ENCODE data around the gene DNAI2.
"Not testable (repeated sequence)": the region's sequence is repeated elsewhere in the genome, so short reads cannot be mapped to it uniquely, and the experiment has no call there.

The DNAI2 gene

DNA sequence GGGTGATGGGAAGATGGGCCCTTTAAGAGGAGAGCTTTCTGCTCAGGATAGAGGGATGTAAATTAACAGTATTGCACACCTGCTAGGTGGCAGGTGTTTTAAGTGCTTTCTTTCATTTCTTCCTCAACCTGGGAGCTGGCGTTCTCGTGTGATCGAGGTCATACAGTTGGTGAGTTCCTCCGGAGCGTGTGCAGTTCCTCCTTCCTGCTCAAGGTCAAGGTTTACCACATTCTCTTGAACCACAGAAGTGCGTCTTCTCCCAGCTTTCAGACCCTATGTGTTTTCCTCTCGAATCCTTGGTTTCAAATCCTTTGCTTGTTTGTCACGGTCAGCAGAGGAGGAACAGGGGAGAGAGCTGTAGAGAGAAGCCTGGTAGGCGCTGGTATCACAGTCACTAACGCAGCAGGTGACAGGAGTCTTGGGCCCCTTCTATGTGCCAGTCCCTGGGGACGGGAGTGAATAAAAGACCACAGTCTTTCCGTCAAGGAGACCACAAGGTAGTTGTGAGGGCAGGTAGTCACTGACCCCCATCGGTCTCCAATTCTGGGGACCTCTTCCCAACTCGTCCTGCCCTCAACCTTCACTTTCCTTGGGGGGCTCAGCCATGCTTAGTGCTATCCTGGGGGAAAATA, 791 bp downstream of the DNAI2 start:
- DNase-seq (ENCODE audit: low spot score) = no peak

DNA sequence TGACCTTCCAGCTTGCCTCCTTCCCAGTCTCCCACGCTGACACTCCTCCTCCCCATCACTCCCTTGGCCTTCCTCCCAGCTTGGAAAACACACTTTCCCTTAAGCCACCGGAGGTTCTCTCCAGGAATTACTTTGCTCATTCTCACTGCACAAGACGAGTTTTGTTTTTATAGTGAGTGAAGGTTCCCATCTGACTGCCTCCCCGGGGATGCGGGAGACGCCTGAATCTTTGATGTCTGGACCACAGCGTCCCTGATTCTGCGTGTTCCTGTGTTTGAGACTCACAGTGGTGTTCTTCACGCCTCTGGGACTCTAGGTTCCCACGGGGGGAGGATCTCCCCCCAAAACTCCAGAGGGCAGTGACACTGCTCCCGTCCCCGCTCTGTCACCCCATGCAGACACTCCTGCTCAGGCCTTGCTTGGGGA, 2.0 kb downstream of the DNAI2 start:
- no peak for DNase-seq (ENCODE audit: low spot score)

DNA sequence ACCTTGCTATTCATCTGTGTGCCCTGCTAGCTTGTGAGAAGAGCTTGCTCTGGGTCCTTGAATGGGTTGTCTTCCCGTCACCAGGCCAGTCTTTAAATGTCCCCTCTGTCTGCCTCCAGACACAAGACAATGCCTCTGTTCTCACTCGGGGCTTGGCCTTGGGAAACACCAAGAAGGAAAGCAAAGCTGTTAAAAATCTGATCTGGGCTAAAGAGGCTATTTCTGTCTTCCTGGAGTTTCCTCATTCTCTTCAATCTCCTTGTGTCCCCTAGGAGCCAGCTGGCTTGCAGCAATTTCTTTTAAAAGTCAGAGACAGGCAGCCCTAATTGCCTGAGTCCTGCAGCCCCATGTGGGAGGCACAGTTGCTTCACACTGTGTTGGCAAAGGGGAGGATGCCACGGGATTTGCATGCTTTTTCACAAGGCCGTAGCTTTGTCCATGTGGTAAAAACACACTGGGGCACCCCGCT, 2.5 kb downstream of the DNAI2 start:
- DNase-seq (ENCODE audit: low spot score) = no peak

DNA sequence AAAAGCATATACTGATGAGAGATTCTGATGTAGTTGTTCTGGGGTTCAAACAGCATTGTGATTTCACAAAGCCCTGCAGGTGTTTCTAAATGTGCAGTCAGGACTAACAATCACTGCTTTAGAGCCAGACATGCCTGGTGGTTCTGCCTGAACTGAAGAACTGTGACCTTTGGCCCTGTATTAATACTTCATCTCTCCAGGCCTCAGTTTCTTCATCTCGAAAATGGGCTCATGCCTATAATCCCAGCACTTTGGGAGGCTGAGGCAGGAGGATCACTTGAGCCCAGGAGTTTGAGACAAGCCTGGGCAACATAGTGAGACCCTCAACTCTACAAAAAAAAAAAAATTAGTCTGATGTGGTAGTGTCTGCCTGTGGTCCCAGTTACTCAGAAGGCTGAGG, 3.9 kb downstream of the DNAI2 start:
- no peak for DNase-seq (ENCODE audit: low spot score)

DNA sequence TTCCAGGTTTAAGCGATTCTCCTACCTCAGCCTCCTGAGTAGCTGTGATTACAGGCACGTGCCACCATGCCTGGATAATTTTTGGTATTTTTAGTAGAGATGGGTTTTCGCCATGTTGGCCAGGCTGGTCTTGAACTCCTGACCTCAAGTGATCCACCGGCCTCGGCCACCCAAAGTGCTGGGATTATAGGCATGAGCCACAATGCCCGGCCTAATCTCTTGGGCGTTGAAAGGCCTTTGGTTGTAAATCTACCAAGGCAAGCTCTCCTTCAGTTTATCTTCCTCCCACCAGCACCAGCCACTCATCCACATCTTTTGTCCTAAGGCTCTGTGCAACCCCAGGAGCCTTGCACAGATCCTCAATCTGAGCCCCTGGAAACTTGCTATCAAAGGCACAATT, 5.6 kb downstream of the DNAI2 start:
- DNase-seq (ENCODE audit: low spot score) = not testable (repeated sequence)

DNA sequence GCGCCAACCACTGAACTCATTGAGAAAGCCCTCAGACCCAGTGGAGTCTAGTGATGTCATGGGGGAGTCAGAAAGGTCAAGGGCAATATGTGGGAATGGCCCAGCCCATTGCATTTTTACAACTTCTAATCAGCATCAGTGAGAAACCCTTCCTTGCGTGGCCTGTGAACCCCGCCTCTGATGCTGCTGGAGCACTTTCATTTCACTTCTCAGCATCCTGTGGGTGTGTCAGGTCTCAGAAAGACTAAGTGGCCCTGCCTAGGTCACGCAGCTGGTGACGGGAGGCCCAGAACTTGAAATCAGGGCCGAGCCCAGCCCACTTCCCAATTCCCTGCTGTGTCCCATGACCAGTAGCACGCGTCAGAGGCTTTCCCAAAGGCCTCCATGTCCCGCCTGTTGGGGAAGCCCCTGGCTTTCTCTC, 6.1 kb downstream of the DNAI2 start:
- no peak for DNase-seq (ENCODE audit: low spot score)

DNA sequence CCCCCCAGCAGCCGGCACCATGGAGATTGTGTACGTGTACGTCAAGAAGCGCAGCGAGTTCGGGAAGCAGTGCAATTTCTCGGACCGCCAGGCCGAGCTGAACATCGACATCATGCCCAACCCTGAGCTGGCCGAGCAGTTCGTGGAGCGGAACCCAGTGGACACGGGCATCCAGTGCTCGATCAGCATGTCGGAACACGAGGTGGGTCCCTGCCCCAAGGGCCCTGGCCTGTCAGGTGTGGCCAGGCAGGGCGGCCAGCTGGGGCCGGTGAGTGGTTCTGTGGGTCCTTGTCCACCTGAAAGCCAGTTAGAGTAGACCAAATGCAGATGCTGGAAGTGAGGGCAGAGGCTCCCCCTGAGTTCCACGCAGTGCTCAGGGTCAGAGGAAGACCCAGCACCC, 7.8 kb downstream of the DNAI2 start:
- no peak for DNase-seq (ENCODE audit: low spot score)

DNA sequence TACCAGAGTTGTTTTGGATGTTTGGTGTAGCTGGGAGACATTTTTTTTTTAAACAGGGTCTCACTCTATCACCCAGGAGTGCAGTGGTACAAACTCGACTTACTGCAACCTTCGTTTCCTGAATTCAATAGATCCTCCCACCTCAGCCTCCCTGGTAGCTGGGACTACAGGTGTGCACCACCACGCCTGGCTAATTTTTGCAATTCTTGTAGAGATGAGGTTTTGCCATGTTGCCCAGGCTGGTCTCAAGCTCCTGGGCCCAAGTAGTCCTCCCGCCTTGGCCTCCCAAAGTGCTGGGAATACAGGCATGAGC, 8.2 kb downstream of the DNAI2 start:
- not testable (repeated sequence) for DNase-seq (ENCODE audit: low spot score)

DNA sequence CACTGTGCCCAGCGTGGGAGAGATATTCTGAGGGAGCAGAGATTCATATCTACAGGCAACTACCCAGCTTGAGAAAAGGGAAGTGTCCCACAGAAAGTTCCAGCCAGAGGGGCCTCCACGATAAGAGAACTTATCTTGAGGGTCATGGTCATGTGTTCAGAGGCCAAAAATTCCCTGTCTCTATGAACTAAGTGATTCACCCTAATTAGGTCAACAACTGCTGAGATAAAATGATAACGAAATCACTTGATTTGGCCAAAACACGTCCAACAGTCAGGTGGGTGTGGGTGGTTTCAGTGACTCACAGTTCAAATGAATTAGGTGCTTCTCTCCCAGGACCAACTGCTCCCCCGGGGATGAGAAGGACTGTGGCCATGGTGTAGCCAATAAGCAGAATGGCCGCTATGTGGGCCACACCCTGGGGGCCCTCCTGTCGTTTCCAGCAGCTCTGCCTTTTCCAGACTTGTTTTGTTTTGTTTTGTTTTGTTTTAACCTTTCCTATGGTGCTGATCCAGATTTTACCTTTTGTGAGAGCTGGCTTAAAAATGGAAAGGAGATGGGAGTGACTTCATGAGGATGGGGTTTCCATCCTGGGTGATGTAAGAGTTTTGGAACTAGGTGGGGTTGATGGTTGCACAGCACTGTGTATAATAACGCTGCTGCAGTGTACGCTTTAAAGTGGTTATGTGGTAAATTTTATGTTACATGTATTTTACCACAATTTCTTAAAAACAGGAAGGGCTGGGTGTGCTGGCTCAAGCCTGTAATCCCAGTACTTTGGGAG, 8.7 kb downstream of the DNAI2 start:
- DNase-seq (ENCODE audit: low spot score) = no peak

DNA sequence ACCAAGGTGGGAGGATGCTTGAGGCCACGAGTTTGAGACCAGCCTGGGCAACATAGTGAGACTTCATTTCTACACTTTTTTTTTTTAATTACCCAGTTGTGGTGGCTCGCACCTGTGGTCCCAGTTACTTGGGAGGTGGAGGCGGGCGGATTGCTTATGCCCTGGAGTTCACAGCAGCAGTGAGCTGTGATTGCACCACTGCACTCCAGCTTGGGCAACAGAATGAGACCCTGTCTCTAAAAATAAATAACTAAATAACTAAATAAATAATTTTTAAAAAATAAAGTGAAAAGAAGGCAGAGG, 9.3 kb downstream of the DNAI2 start:
- no peak for DNase-seq (ENCODE audit: low spot score)

DNA sequence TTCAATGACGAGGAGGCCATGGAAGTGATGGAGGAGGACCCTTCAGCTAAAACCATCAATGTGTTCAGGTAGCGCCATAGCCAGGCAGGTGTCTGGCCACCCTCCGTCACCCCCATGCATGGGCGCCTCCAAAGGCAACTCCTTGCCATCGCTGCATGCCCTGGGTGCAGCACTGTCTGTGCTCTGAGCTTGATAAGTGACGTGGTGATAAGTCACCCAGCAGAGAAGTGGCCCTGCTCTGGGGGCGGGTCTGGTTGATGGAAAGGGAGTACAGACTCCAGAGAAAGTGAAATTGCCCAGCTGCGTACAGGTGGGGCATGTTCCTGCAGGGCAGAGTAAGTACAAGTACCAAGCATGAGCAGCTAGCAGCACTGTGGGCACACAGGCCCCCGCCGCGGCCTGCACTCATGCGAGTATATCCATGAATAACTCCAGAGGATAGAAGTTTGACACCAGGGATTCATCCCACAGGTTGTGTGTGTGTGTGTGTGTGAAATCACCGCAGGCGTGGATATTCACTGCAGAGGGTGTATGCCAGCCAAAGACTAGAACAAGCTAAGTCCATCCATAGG, 13.1 kb downstream of the DNAI2 start:
- no peak for DNase-seq (ENCODE audit: low spot score)

DNA sequence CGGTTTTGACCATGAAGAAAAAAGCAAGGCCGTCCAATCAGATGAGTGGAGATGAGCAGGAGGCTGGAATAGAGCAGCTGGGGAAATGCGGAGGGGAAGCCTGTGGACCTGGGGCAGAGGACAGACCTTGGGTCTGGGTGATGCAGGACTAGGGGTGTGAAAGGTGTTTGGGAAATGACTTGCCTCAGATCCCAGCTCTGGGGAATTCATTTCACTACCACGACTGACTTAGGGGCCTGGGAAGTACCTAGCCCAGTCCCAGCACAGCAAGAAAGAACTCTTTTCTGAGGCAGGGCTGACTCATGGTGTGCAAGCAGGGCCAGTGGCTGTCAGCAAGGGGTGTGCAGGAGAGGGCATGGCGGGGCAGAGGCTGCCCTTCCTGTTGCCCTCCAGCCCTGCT, 14.8 kb downstream of the DNAI2 start:
- no peak for DNase-seq (ENCODE audit: low spot score)

DNA sequence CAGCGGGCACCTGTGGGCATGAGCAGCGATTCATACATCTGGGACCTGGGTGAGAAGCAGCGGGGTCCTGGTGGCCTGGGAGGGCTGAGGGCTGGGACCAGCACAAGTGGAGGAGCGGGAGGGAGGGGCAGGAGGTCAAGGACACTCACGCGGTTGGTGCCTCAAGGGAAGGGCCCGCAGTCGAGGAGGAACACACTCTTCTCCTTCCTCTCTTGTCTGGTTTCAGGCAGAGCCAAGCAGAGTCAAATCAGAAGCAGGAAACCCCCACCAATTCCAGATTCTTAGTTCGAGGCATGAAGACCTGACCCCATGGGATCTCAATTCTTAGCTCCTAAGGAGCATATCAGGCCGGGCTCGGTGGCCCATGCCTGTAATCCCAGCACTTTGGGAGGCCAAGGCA, 15.7 kb downstream of the DNAI2 start:
- DNase-seq (ENCODE audit: low spot score) = no peak

DNA sequence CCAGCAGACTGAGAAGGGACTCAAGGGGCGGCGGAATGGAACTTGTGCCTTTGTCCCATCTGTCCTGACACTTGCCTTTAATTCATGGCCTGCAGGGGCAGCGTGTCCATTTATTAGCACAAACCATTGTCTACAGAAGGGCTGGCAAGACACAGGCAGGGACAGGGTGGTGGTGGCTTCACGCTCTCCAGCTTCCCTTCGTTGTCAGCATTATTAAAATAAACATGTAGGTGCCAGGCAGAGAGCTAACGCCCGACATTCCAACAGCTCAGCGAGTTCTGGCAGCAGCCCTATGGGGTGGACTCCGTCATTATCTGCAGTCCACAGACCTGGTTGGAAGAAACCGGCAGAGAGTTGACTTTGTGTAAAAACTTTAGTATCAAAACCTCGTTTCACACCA, 16.3 kb downstream of the DNAI2 start:
- no peak for DNase-seq (ENCODE audit: low spot score)

DNA sequence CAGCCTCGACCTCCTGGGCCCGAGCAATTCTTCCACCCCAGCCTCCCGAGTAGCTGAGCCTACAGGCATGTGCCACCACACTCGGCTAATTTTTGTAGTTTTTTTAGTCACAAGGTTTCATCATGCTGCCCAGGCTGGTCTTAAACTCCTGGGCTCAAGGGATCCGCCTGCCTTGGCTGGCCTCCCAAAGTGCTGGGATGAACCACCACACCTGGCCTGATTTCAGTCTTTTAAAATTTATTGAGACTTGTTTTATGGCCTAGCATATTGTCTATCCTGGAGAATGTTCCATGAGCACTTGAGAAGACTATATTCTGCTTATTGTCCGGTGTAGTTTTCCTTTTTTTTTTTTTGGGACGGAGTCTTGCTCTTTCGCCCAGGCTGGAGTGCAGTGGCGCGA, 18.5 kb downstream of the DNAI2 start:
- DNase-seq (ENCODE audit: low spot score) = no peak

DNA sequence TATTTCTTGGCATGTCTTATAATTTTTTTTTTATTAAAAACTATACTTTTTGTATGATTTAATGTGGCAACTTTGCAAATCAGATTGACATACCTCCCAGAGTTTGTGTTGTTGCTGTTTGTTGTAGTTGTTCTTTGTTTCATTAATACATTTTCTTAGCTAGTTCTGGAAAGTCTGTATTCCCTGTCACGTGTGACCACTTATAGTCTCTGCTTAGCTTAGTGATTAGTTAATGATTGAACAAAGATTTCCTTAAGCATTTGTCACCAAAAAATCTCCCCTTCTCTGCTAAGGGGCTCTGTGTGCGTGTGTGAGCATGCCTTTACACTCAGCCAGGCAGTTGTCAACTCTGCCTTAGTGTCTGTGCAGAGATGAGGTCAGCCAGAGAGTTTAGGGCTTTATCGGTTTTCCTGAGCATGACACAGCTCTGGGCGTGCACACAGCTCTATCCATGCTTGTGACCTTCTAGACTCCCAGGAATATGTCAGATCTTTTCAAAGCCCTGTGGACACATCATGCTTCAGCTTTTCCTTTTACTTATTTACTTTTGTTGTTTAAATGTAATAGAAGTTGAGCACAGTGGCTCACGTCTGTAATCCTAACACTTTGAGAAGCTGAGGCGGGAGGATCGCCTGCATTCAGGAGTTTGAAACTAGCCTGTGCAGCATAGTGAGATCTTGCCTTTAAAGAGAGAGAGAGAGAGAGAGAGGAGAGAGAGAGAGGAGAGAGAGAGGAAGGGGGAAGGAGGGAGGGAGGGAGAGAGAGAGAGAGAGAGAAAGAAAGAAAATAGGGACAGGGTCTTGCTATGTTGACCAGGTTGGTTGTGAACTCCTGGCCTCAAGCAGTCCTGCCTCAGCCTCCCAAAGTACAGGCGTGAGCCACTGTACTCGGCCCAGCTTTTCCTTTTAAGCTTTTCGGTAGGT, 21.9 kb downstream of the DNAI2 start:
- DNase-seq (ENCODE audit: low spot score) = peak; percentile 20

DNA sequence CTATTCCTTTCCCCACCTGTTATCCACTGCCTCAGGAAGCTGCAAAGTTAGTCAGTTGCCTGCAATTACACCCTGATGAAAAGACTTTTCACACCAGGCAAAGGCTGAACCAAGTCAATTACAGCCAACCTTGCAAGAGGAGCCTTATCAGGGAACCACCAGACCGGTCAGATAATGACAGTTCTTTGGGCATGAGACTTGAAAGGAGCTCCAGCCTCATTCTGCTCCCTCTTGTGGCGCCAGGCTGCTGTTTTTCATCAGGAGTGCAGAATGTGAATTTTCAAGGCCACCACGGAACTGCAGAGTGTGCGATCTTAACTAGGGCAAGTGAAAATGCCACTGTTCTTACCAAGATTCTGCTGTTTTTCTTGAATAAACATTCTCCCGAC, 22.5 kb downstream of the DNAI2 start:
- peak; percentile 32 for DNase-seq (ENCODE audit: low spot score)

DNA sequence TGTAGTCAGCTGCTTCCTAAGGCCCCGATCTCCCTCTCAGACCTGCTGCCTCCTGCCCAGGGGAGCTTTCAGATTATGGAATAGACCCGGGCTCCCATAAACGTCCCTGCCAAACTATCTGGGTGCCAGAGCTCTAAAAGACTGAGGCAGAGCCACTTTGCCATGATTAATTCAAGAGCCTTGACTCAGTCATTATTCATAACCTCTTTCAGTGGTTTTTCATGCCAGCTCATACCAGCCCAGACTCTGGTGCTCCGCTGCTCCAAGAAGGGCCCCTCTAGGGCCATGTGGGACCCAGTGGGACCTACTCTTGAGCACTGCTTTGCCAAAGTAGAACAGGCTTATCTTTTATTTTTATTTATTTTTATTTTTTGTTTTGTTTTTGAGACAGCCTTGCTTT, 23.9 kb downstream of the DNAI2 start:
- DNase-seq (ENCODE audit: low spot score) = peak; percentile 35

DNA sequence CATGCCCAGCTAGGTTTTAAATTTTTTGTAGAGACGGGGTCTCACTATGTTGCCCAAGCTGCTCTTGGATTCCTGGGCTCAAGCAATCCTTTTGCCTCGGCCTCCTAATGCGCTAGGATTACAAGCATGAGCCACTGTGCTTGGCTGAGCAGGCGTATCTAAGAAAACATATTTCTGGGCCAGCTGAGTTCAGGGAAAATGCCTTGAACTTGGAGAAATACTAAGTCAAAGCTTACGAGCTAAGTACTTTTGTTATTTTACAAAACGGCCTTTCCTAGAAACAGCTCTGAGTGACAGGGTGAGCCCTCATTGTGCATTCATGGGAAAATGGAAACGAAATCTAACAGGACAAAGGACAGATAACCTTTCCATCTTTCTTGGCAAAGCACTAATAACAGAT, 24.7 kb downstream of the DNAI2 start:
- DNase-seq (ENCODE audit: low spot score) = no peak

DNA sequence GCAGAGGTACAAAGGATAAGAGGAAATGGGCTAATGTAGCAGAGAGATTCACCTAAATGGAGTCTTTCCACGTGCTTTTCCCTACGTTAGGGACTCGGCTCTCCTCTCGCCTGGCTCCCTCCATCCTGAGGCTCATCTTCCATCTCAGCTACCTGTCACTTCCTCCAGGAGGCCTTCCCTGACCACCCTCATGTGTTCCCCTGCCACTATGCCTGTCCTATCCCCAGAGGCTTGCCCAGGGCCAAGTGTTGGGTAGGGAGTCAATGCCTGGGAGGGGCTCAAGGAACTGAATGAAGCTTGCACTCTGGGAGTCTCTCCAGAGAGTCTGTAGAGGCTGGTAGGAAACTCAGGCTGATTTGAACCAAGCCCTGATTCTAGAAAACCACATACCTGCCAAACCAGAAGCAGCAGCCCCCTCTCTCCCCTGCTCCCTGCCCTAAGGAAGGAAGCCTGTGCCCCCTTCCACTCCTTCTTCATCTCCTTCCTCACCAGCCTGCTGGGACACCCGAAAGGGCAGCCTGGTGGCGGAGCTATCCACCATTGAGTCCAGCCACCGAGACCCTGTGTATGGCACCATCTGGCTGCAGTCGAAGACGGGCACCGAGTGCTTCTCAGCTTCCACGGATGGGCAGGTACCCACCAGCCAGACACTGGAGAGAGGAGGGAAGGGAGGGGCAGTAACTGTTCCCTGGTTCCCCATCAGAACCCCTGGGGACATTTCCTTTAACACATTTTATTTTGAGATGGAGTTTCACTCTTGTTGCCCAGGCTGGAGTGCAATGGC, 25.4 kb downstream of the DNAI2 start:
- DNase-seq (ENCODE audit: low spot score) = no peak

DNA sequence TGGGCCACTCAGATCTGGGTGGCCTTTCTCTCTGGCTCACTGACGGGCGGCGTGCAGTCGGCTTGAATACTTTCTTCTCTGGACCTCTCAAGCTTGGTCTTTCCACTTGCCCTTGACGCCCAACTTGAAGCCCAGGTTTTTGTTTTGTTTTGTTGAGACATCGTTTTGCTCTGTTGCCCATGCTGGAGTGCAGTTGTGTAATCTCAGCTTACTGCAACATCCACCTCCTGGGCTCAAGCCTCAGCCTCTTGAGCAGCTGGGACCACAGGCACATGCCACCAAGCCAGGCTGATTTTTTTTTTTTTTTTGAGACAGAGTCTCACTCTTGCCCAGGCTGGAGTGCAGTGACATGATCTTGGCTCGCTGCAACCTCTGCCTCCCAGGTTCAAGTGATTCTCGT, 29.3 kb downstream of the DNAI2 start:
- no peak for DNase-seq (ENCODE audit: low spot score)

DNA sequence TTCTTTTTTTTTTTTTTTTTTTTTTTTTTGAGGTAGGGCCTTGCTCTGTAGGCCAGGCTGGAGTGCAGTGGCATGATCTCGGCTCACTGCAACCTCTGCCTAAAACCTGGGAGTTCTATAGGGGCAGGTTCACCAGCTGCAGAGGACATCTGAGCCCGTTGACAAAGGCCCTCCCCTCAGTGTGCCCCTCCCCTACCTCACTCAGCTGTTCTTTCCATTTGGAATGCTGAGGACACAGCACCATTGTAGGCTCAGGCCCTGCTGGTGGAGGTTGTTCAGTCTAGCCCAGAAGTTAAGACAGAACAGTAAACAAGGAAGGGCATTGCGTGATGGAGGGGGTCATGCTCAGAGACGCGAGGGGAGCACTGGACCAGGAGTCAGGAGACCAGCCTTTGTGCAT, 30.1 kb downstream of the DNAI2 start:
- DNase-seq (ENCODE audit: low spot score) = no peak

Data from kidney capillary endothelial cell (primary cell).